Measurements from ENCODE around the gene PPP1R36. TPM values are rescaled to one million over a fixed set of nuclear protein-coding genes. Genes with fewer than 3 reads are reported as not detected.
"Not testable (repeated sequence)": the region's sequence is repeated elsewhere in the genome, so short reads cannot be mapped to it uniquely, and the experiment has no call there.

PPP1R36 gene
- total and polyA plus RNA-seq, 2 donors from 2014 or later: 2.7 to 2.8 TPM

- H3K36me3 ChIP-seq (ENCODE audit: control insufficient read depth in 2 of 3, insufficient read depth in 3 of 3, low read length in 3 of 3): peaks cover 0 to 4% (median 0%) of the 10 kb centered on the region in 3 donors
- no peak overlapping the region for H3K4me3 ChIP-seq (ENCODE audit: low read length in 3 of 3)
- no peak for FAIRE-seq
- H3K9ac ChIP-seq (ENCODE audit: low read length in 3 of 3): no peak overlapping the region
- TF ChIP-seq, protein P1, sequence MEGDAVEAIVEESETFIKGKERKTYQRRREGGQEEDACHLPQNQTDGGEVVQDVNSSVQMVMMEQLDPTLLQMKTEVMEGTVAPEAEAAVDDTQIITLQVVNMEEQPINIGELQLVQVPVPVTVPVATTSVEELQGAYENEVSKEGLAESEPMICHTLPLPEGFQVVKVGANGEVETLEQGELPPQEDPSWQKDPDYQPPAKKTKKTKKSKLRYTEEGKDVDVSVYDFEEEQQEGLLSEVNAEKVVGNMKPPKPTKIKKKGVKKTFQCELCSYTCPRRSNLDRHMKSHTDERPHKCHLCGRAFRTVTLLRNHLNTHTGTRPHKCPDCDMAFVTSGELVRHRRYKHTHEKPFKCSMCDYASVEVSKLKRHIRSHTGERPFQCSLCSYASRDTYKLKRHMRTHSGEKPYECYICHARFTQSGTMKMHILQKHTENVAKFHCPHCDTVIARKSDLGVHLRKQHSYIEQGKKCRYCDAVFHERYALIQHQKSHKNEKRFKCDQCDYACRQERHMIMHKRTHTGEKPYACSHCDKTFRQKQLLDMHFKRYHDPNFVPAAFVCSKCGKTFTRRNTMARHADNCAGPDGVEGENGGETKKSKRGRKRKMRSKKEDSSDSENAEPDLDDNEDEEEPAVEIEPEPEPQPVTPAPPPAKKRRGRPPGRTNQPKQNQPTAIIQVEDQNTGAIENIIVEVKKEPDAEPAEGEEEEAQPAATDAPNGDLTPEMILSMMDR (IDR thresholded peaks at IDR 0.05; ENCODE audit: borderline replicate concordance, extremely low read depth, insufficient read depth): no peak
- intact Hi-C loops (cut with DNase I): no loop called here
- no peak for DNase-seq
- no peaks in the 10 kb centered on the region for H3K27me3 ChIP-seq (ENCODE audit: control insufficient read depth, insufficient read depth, low read length)
- H3K4me1 ChIP-seq (ENCODE audit: control insufficient read depth in 2 of 3, insufficient read depth in 2 of 3, low read depth in 1 of 3, low read length in 3 of 3): no peaks in the 10 kb centered on the region
- H3K9me3 ChIP-seq (ENCODE audit: control insufficient read depth in 2 of 3, insufficient read depth in 1 of 3, low read length in 3 of 3): no peaks in the 10 kb centered on the region
- H3K27ac ChIP-seq (ENCODE audit: low read depth in 2 of 2, low read length in 2 of 2): no peak overlapping the region
Observed at GRCh38 chr14:64516969-64517368, 32.8 kb upstream of the PPP1R36 start.

- H3K36me3 ChIP-seq (ENCODE audit: control insufficient read depth in 2 of 3, insufficient read depth in 3 of 3, low read length in 3 of 3); DNase-seq; FAIRE-seq; H3K27me3 ChIP-seq (ENCODE audit: control insufficient read depth, insufficient read depth, low read length); H3K4me1 ChIP-seq (ENCODE audit: control insufficient read depth in 2 of 3, insufficient read depth in 2 of 3, low read depth in 1 of 3, low read length in 3 of 3); intact Hi-C loops (cut with DNase I); H3K9me3 ChIP-seq (ENCODE audit: control insufficient read depth in 2 of 3, insufficient read depth in 1 of 3, low read length in 3 of 3); H3K27ac ChIP-seq (ENCODE audit: low read depth in 2 of 2, low read length in 2 of 2); H3K4me3 ChIP-seq (ENCODE audit: low read length in 3 of 3); H3K9ac ChIP-seq (ENCODE audit: low read length in 3 of 3): not testable (repeated sequence)
Observed at GRCh38 chr14:64517667-64518066, 32.1 kb upstream of the PPP1R36 start.

DNA sequence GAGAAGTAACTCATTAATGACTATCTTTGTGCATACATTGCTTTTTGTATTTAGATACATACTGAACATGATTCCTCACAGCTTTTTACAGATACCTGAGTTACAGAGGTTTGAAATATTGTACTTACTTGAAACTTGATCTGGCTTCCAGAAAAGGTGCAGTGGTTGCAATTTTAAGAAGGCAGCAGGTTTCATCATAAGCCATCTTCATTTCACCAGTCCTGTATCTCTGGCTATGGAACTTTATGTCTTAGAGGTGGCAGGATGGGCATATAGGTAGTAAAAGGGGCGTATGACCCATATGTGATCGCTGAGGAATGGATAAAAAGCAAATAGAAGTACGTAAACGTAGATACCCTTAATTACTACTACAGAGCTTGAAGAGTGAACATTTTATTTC lies 31.5 kb upstream of the PPP1R36 start:
- intact Hi-C loops (cut with DNase I): no loop called here
- TF ChIP-seq, protein P1 (IDR thresholded peaks at IDR 0.05; ENCODE audit: borderline replicate concordance, extremely low read depth, insufficient read depth): no peak
- no peaks in the 10 kb centered on the region for H3K27me3 ChIP-seq (ENCODE audit: control insufficient read depth, insufficient read depth, low read length)
- no peaks in the 10 kb centered on the region for H3K4me1 ChIP-seq (ENCODE audit: control insufficient read depth in 2 of 3, insufficient read depth in 2 of 3, low read depth in 1 of 3, low read length in 3 of 3)
- H3K9me3 ChIP-seq (ENCODE audit: control insufficient read depth in 2 of 3, insufficient read depth in 1 of 3, low read length in 3 of 3): no peaks in the 10 kb centered on the region
- peaks cover 0 to 13% (median 0%) of the 10 kb centered on the region in 3 donors for H3K36me3 ChIP-seq (ENCODE audit: control insufficient read depth in 2 of 3, insufficient read depth in 3 of 3, low read length in 3 of 3)
- H3K4me3 ChIP-seq (ENCODE audit: low read length in 3 of 3): no peak overlapping the region
- DNase-seq (no peak), FAIRE-seq (no peak)
- H3K9ac ChIP-seq (ENCODE audit: low read length in 3 of 3): no peak overlapping the region
- no peak overlapping the region for H3K27ac ChIP-seq (ENCODE audit: low read depth in 2 of 2, low read length in 2 of 2)

GRCh38 chr14:64520699-64521098 lies 29.1 kb upstream of the PPP1R36 start:
- DNase-seq (no peak), FAIRE-seq (no peak)
- Histone ChIP-seq H3K9me3 (ENCODE audit: control insufficient read depth in 2 of 3, insufficient read depth in 1 of 3, low read length in 3 of 3) (no peaks in the 10 kb centered on the region), H3K9ac (ENCODE audit: low read length in 3 of 3) (no peak overlapping the region), H3K4me1 (ENCODE audit: control insufficient read depth in 2 of 3, insufficient read depth in 2 of 3, low read depth in 1 of 3, low read length in 3 of 3) (no peaks in the 10 kb centered on the region), H3K36me3 (ENCODE audit: control insufficient read depth in 2 of 3, insufficient read depth in 3 of 3, low read length in 3 of 3) (peaks cover 0 to 15% (median 0%) of the 10 kb centered on the region in 3 donors), H3K4me3 (ENCODE audit: low read length in 3 of 3) (no peak overlapping the region), H3K27me3 (ENCODE audit: control insufficient read depth, insufficient read depth, low read length) (no peaks in the 10 kb centered on the region), H3K27ac (ENCODE audit: low read depth in 2 of 2, low read length in 2 of 2) (no peak overlapping the region)
- intact Hi-C loops (cut with DNase I): no loop called here
- TF ChIP-seq, protein P1 (IDR thresholded peaks at IDR 0.05; ENCODE audit: borderline replicate concordance, extremely low read depth, insufficient read depth): no peak
